Sigmoid colon (tissue), 4 donors: Measurements from ENCODE around the gene ADAM8.

Source experiments
- CTCF ChIP-seq, 4 experiments: fragments of 450-650 bp in 3 of 4; fragments of 200-600 bp in 1 of 4; IDR thresholded peaks; one replicate each; pipeline ENCODE4 v1.5.1; 2016 to 2019; ENCODE audit warnings: antibody characterized with exemption in 4 of 4, mild to moderate bottlenecking in 3 of 4, moderate library complexity in 2 of 4
- EP300 ChIP-seq, 4 donors: sonication (generic); formaldehyde crosslinking; IDR thresholded peaks; one replicate each; pipeline ENCODE4 v1.6.1; 2017; ENCODE audit warnings: antibody characterized with exemption in 4 of 4
- POLR2A ChIP-seq, 2 donors: fragments of 450-650 bp; IDR thresholded peaks; one replicate each; pipeline ENCODE4 v1.6.1; 2016; ENCODE audit warnings: antibody characterized with exemption in 2 of 2, mild to moderate bottlenecking in 2 of 2, moderate library complexity in 2 of 2

GRCh38 chr10:133257489-133258065 is 19.1 kb downstream of the ADAM8 start:
- TF ChIP-seq POLR2A (IDR thresholded peaks at IDR 0.05) (no peak), EP300 (IDR thresholded peaks at IDR 0.05) (no peak), CTCF (IDR thresholded peaks at IDR 0.05) (peak in 1 of 4 experiments; percentile 18)
